DND-41 (cell line): ENCODE measurements around the gene HPS1.

Source experiments
- ATAC-seq: fragments of 200-7000 bp; cut with Tn5 transposase; 3 replicates; pipeline ENCODE4 v1.9.1; 2021; ENCODE audit warnings: low read depth; ENCODE audit not compliant: insufficient read depth
- DNase-seq: peaks from one replicate; pipeline ENCODE4 v3.0.0-alpha.2; 2020
- H2AFZ ChIP-seq: 2 replicates; pipeline ENCODE4 v1.6.0; 2012; ENCODE audit warnings: low read depth, low read length
- H3K27ac ChIP-seq: 2 replicates; pipeline ENCODE4 v1.5.1; 2012; ENCODE audit warnings: low read length, inconsistent platforms
- H3K27me3 ChIP-seq: fragments of 200-600 bp; sonication (generic); 2 replicates; pipeline ENCODE4 v1.6.0; 2012; ENCODE audit warnings: low read length, mild to moderate bottlenecking, inconsistent platforms; ENCODE audit not compliant: insufficient read depth, poor library complexity
- H3K36me3 ChIP-seq: 2 replicates; pipeline ENCODE4 v1.5.1; 2012; ENCODE audit warnings: low read length, inconsistent platforms; ENCODE audit not compliant: insufficient read depth
- H3K4me1 ChIP-seq: 2 replicates; pipeline ENCODE4 v1.5.1; 2012; ENCODE audit warnings: mild to moderate bottlenecking, low read length; ENCODE audit not compliant: insufficient read depth
- H3K4me2 ChIP-seq: 2 replicates; pipeline ENCODE4 v1.6.0; 2012; ENCODE audit warnings: mild to moderate bottlenecking, moderate library complexity, low read length, inconsistent platforms; ENCODE audit not compliant: insufficient read depth
- H3K4me3 ChIP-seq, 2 experiments: fragments of 200-600 bp in 1 of 2; shearing (Covaris generic) in 1 of 2; 2 replicates each; pipeline ENCODE4 v1.5.1; 2012 to 2016; ENCODE audit warnings: inconsistent platforms in 2 of 2, low read length in 2 of 2, mild to moderate bottlenecking in 2 of 2, low read depth in 1 of 2, moderate library complexity in 1 of 2
- H3K79me2 ChIP-seq: 2 replicates; pipeline ENCODE4 v1.6.0; 2012; ENCODE audit warnings: low read length, inconsistent platforms; ENCODE audit not compliant: insufficient read depth
- H3K9ac ChIP-seq: 2 replicates; pipeline ENCODE4 v1.6.0; 2012; ENCODE audit warnings: low read depth, mild to moderate bottlenecking, inconsistent platforms, low read length, moderate library complexity
- H3K9me3 ChIP-seq: 2 replicates; pipeline ENCODE4 v1.5.1; 2012; ENCODE audit warnings: low read length, moderate library complexity, mild to moderate bottlenecking, inconsistent platforms; ENCODE audit not compliant: insufficient read depth, severe bottlenecking
- H4K20me1 ChIP-seq: 2 replicates; pipeline ENCODE4 v1.6.0; 2012; ENCODE audit warnings: low read length; ENCODE audit not compliant: insufficient read depth
- EZH2 ChIP-seq: IDR thresholded peaks from 3 replicates; pipeline ENCODE4 v1.6.1; 2012; ENCODE audit warnings: borderline replicate concordance, low read depth, mild to moderate bottlenecking, moderate library complexity, low read length, inconsistent platforms; ENCODE audit not compliant: severe bottlenecking
- TF ChIP-seq, protein P1 (sequence below): IDR thresholded peaks from 2 replicates; pipeline ENCODE4 v1.5.1; 2012; ENCODE audit warnings: borderline replicate concordance, low read length, moderate library complexity, mild to moderate bottlenecking; ENCODE audit not compliant: poor library complexity, severe bottlenecking; ENCODE audit errors: extremely low read depth

HPS1 gene

DNA sequence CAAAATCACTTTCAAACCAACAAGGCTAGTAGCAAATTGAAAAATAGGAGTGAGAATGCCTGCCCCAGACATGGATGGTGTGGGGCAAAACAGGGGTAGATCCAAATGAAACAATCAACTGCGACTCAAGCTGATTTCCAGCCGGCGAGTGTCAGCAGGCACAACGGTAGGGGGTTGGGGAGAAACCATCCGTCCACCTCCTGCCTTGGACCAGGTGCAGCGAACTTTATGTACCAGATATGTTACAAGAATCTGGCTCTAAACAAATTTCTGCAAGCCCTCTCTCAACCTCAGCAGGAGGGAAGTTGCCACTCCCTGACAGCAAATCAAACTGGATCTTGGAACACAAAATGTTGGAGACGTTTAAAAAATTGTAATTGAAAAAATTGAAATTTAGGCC, 76.9 kb downstream of the HPS1 start:
- Histone ChIP-seq H3K4me2 (no peak overlapping the region), H3K27ac (no peak overlapping the region), H3K9ac (no peak overlapping the region), H3K79me2 (no peaks in the 10 kb centered on the region), H3K36me3 (no peaks in the 10 kb centered on the region), H3K4me1 (no peaks in the 10 kb centered on the region), H3K9me3 (no peaks in the 10 kb centered on the region), H4K20me1 (no peaks in the 10 kb centered on the region), H3K27me3 (peaks cover 20% of the 10 kb centered on the region), H2AFZ (no peak overlapping the region), H3K4me3 (no peak overlapping the region)
- TF ChIP-seq EZH2, result no peak
- TF ChIP-seq, protein P1, sequence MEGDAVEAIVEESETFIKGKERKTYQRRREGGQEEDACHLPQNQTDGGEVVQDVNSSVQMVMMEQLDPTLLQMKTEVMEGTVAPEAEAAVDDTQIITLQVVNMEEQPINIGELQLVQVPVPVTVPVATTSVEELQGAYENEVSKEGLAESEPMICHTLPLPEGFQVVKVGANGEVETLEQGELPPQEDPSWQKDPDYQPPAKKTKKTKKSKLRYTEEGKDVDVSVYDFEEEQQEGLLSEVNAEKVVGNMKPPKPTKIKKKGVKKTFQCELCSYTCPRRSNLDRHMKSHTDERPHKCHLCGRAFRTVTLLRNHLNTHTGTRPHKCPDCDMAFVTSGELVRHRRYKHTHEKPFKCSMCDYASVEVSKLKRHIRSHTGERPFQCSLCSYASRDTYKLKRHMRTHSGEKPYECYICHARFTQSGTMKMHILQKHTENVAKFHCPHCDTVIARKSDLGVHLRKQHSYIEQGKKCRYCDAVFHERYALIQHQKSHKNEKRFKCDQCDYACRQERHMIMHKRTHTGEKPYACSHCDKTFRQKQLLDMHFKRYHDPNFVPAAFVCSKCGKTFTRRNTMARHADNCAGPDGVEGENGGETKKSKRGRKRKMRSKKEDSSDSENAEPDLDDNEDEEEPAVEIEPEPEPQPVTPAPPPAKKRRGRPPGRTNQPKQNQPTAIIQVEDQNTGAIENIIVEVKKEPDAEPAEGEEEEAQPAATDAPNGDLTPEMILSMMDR, result no peak
- DNase-seq (no peak), ATAC-seq (no peak)

DNA sequence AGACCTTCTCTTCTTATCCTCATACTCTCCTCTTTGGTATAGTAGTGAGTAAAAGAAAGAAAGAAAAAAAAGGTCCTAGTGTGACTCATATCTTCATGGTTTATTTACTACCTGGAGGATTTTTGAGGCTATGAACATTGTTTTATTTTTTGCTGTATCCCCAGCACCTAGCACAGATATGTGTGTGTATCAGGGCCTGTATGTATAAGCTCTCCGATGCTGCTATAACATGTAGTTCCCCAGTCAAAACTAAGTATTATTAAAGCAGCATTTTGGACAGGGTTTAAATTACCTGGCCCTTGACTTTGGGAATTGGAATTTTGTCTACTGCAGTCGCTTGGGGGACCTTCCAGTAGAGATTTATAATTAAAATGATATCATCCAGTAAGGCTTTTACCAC, 78.1 kb downstream of the HPS1 start:
- no peak overlapping the region for H3K4me2 ChIP-seq
- peaks cover 13% of the 10 kb centered on the region for H3K27me3 ChIP-seq
- H3K79me2 ChIP-seq, result no peaks in the 10 kb centered on the region
- ATAC-seq (no peak), DNase-seq (no peak)
- no peak for TF ChIP-seq EZH2
- no peaks in the 10 kb centered on the region for H3K9me3 ChIP-seq
- H2AFZ ChIP-seq, result no peak overlapping the region
- no peak overlapping the region for H3K27ac ChIP-seq
- H3K4me1 ChIP-seq, result no peaks in the 10 kb centered on the region
- H3K4me3 ChIP-seq, result no peak overlapping the region
- H3K36me3 ChIP-seq, result no peaks in the 10 kb centered on the region
- no peaks in the 10 kb centered on the region; the same call in 1 of the 2 replicates for H4K20me1 ChIP-seq
- no peak overlapping the region for H3K9ac ChIP-seq

DNA sequence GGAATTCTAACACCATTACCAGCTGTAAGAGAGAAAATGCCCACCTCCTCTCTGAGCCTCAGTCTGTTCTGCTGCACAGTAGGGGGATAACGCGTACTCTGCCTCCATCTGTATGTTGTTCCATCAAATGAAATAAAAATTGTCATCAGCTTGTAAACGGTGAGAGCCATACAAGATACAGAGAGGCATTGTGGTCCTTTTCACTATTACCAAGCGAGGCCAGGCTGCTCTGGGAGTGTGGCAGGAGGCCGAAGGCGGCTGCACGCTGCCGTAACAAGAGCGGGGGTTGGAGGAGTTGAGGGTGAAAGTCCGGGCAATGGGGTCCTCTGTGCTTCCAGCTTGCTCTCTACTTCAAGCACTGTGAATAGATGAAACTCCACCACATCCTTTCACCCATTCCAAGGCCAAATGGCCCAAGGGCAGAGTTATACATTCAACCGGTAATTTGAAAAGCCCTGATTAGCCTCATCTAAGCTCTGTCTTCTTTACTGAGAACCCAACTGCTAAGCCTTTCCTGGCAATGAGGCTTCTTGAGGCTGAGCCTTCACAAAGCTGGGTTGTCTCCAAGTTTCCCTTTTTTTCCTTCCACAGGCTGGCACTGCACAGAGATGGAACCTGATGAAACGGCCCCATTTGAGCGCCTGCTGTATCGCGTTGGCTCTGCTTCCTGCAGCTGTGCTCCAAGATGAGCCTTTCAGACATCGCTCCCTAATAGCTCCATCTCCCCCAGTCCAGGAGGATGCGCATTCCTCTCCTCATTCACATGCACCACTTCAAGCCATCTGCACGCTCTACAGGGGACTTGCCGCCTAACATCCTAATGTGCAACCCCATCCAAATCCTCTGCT, 78.9 kb downstream of the HPS1 start:
- Histone ChIP-seq H3K4me3 (no peak overlapping the region), H2AFZ (no peak overlapping the region), H3K79me2 (no peaks in the 10 kb centered on the region), H3K27me3 (peaks cover 9% of the 10 kb centered on the region), H3K27ac (no peak overlapping the region), H4K20me1 (no peaks in the 10 kb centered on the region; the same call in 1 of the 2 replicates), H3K36me3 (no peaks in the 10 kb centered on the region), H3K4me1 (no peaks in the 10 kb centered on the region), H3K9ac (no peak overlapping the region), H3K9me3 (no peaks in the 10 kb centered on the region), H3K4me2 (no peak overlapping the region)
- TF ChIP-seq, protein P1, result no peak
- no peak for TF ChIP-seq EZH2
- DNase-seq (no peak), ATAC-seq (no peak)
